ENCODE measurements around the gene MARCHF4.

DNA sequence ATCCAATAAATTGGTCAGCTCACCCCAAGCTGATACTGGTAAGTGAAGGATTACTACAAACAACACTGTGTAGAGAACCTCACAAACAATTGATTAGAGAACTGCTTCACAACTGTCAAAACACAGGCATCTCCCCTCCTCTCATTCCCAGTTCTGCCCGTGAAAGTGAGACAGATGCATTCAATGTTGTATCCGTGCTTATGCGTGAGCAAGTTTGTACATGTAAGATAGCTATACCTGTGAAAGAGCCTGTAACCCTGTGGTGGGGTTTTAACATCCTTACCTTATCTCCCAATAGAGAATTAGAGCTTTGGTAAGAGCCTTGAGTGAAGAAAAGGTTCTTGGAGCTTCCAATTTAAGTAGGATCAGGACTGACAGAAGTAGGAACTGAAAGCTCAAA, 9.1 kb downstream of the MARCHF4 start:
- TF ChIP-seq, protein P1, sequence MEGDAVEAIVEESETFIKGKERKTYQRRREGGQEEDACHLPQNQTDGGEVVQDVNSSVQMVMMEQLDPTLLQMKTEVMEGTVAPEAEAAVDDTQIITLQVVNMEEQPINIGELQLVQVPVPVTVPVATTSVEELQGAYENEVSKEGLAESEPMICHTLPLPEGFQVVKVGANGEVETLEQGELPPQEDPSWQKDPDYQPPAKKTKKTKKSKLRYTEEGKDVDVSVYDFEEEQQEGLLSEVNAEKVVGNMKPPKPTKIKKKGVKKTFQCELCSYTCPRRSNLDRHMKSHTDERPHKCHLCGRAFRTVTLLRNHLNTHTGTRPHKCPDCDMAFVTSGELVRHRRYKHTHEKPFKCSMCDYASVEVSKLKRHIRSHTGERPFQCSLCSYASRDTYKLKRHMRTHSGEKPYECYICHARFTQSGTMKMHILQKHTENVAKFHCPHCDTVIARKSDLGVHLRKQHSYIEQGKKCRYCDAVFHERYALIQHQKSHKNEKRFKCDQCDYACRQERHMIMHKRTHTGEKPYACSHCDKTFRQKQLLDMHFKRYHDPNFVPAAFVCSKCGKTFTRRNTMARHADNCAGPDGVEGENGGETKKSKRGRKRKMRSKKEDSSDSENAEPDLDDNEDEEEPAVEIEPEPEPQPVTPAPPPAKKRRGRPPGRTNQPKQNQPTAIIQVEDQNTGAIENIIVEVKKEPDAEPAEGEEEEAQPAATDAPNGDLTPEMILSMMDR (IDR thresholded peaks at IDR 0.05; ENCODE audit: extremely low read depth in 1 of 2, insufficient read depth in 1 of 2, low read depth in 1 of 2, low read length in 2 of 2): no peak
- TF ChIP-seq POLR2A (IDR thresholded peaks at IDR 0.05; ENCODE audit: low read depth, low read length): no peak
- no peak for TF ChIP-seq EZH2 (IDR thresholded peaks at IDR 0.05; ENCODE audit: borderline replicate concordance, low read depth, low read length, severe bottlenecking)
- TF ChIP-seq GATA2 (IDR thresholded peaks at IDR 0.05; ENCODE audit: insufficient read depth, insufficient read length, low read depth, low read length): no peak
- TF ChIP-seq JUN (IDR thresholded peaks at IDR 0.05; ENCODE audit: borderline replicate concordance, insufficient read depth, insufficient read length, low read depth): no peak
- no peak for TF ChIP-seq FOS (IDR thresholded peaks at IDR 0.05; ENCODE audit: borderline replicate concordance, insufficient read depth, low read length)
- no peak for TF ChIP-seq POLR2AphosphoS5 (IDR thresholded peaks at IDR 0.05; ENCODE audit: insufficient read depth, low read depth, low read length)

All from endothelial cell of umbilical vein (primary cell).